ENCODE data around the gene MYO5C. TPM values are rescaled to one million over a fixed set of nuclear protein-coding genes. Genes with fewer than 3 reads are reported as not detected.
"Not testable (repeated sequence)": the region's sequence is repeated elsewhere in the genome, so short reads cannot be mapped to it uniquely, and the experiment has no call there.

MYO5C gene
- total RNA-seq, 1 experiment from 2014 or later = 0.11 TPM

GRCh38 chr15:52317022-52317421 is 21.4 kb upstream of the MYO5C start:
- no peak for DNase-seq (ENCODE audit: low read depth, low spot score)
- in situ Hi-C loops (cut with HindIII; ENCODE audit: low pct_unique_long_range_greater_than_20kb, low sequenced_read_pairs) = no loop called here

GRCh38 chr15:52309154-52309548 is 13.5 kb upstream of the MYO5C start:
- in situ Hi-C loops (cut with HindIII; ENCODE audit: low pct_unique_long_range_greater_than_20kb, low sequenced_read_pairs) = no loop called here
- no peak for DNase-seq (ENCODE audit: low read depth, low spot score)

- in situ Hi-C loops (cut with HindIII; ENCODE audit: low pct_unique_long_range_greater_than_20kb, low sequenced_read_pairs) = no loop called here
- DNase-seq (ENCODE audit: low read depth, low spot score) = no peak
These were observed 13.0 kb upstream of the MYO5C start for GRCh38 chr15:52308446-52309153.

GRCh38 chr15:52307847-52308246 is 12.2 kb upstream of the MYO5C start:
- no peak for DNase-seq (ENCODE audit: low read depth, low spot score)
- in situ Hi-C loops (cut with HindIII; ENCODE audit: low pct_unique_long_range_greater_than_20kb, low sequenced_read_pairs) = no loop called here

- in situ Hi-C loops (cut with HindIII; ENCODE audit: low pct_unique_long_range_greater_than_20kb, low sequenced_read_pairs) = no loop called here
- no peak for DNase-seq (ENCODE audit: low read depth, low spot score)
These were observed 10.7 kb upstream of the MYO5C start for GRCh38 chr15:52306270-52306669.

GRCh38 chr15:52303093-52303772 is 7.6 kb upstream of the MYO5C start:
- DNase-seq (ENCODE audit: low read depth, low spot score) = no peak
- in situ Hi-C loops (cut with HindIII; ENCODE audit: low pct_unique_long_range_greater_than_20kb, low sequenced_read_pairs) = no loop called here

- in situ Hi-C loops (cut with HindIII; ENCODE audit: low pct_unique_long_range_greater_than_20kb, low sequenced_read_pairs) = no loop called here
- no peak for DNase-seq (ENCODE audit: low read depth, low spot score)
These were observed 5.8 kb upstream of the MYO5C start for GRCh38 chr15:52301265-52301847.

- no peak for DNase-seq (ENCODE audit: low read depth, low spot score)
- in situ Hi-C loops (cut with HindIII; ENCODE audit: low pct_unique_long_range_greater_than_20kb, low sequenced_read_pairs) = no loop called here
These were observed 653 bp downstream of the MYO5C start for GRCh38 chr15:52294881-52295420.

GRCh38 chr15:52292780-52293392 is 2.7 kb downstream of the MYO5C start:
- no peak for DNase-seq (ENCODE audit: low read depth, low spot score)
- in situ Hi-C loops (cut with HindIII; ENCODE audit: low pct_unique_long_range_greater_than_20kb, low sequenced_read_pairs) = no loop called here

- in situ Hi-C loops (cut with HindIII; ENCODE audit: low pct_unique_long_range_greater_than_20kb, low sequenced_read_pairs) = no loop called here
- DNase-seq (ENCODE audit: low read depth, low spot score) = no peak
These were observed 4.4 kb downstream of the MYO5C start for GRCh38 chr15:52291204-52291603.

GRCh38 chr15:52290800-52291199 is 4.8 kb downstream of the MYO5C start:
- in situ Hi-C loops (cut with HindIII; ENCODE audit: low pct_unique_long_range_greater_than_20kb, low sequenced_read_pairs) = no loop called here
- DNase-seq (ENCODE audit: low read depth, low spot score) = no peak

- DNase-seq (ENCODE audit: low read depth, low spot score) = no peak
- in situ Hi-C loops (cut with HindIII; ENCODE audit: low pct_unique_long_range_greater_than_20kb, low sequenced_read_pairs) = no loop called here
These were observed 5.3 kb downstream of the MYO5C start for GRCh38 chr15:52290329-52290728.

- DNase-seq (ENCODE audit: low read depth, low spot score) = no peak
- in situ Hi-C loops (cut with HindIII; ENCODE audit: low pct_unique_long_range_greater_than_20kb, low sequenced_read_pairs) = no loop called here
These were observed 5.9 kb downstream of the MYO5C start for GRCh38 chr15:52289629-52290081.

- in situ Hi-C loops (cut with HindIII; ENCODE audit: low pct_unique_long_range_greater_than_20kb, low sequenced_read_pairs) = no loop called here
- no peak for DNase-seq (ENCODE audit: low read depth, low spot score)
These were observed 6.6 kb downstream of the MYO5C start for GRCh38 chr15:52288986-52289385.

GRCh38 chr15:52288051-52288942 is 7.3 kb downstream of the MYO5C start:
- DNase-seq (ENCODE audit: low read depth, low spot score) = no peak
- in situ Hi-C loops (cut with HindIII; ENCODE audit: low pct_unique_long_range_greater_than_20kb, low sequenced_read_pairs) = no loop called here

- DNase-seq (ENCODE audit: low read depth, low spot score) = no peak
- in situ Hi-C loops (cut with HindIII; ENCODE audit: low pct_unique_long_range_greater_than_20kb, low sequenced_read_pairs) = no loop called here
These were observed 8.5 kb downstream of the MYO5C start for GRCh38 chr15:52287114-52287513.

GRCh38 chr15:52285941-52286340 is 9.7 kb downstream of the MYO5C start:
- DNase-seq (ENCODE audit: low read depth, low spot score); in situ Hi-C loops (cut with HindIII; ENCODE audit: low pct_unique_long_range_greater_than_20kb, low sequenced_read_pairs): not testable (repeated sequence)
